Activated CD4-positive, CD25-positive, alpha-beta regulatory T cell treated with anti-CD3 and anti-CD28 coated beads, Interleukin-2, amount 50 U/mL, for 16 hours (primary cell): ENCODE data around the gene LSMEM2.
A peak's percentile ranks its signal among the peaks of the same experiment; 100 is the strongest.

Source experiments
- DNase-seq: peaks from one replicate; pipeline ENCODE4 v3.0.0-alpha.2; 2020; ENCODE audit warnings: low read depth, low spot score

LSMEM2 gene

GRCh38 chr3:50322115-50322385 lies 43.2 kb downstream of the LSMEM2 start:
- DNase-seq: no peak

- no peak for DNase-seq
Measured at GRCh38 chr3:50322386-50323091, 43.7 kb downstream of the LSMEM2 start, which contains the start of gene HYAL2. TSS of gene HYAL2 (minus strand) at chr3:50322745. CDS start at chr3:50320489, 2,256 bp downstream.

GRCh38 chr3:50323092-50323600 lies 44.3 kb downstream of the LSMEM2 start:
- DNase-seq: no peak

GRCh38 chr3:50323614-50324199 lies 44.8 kb downstream of the LSMEM2 start:
- no peak for DNase-seq

GRCh38 chr3:50324351-50325112 lies 45.6 kb downstream of the LSMEM2 start:
- no peak for DNase-seq

- DNase-seq: no peak
Measured at GRCh38 chr3:50325113-50325480, 46.2 kb downstream of the LSMEM2 start.

- no peak for DNase-seq
Measured at GRCh38 chr3:50325497-50326181, 46.8 kb downstream of the LSMEM2 start.

GRCh38 chr3:50326182-50326541 lies 47.3 kb downstream of the LSMEM2 start:
- no peak for DNase-seq

GRCh38 chr3:50327129-50327528 lies 48.2 kb downstream of the LSMEM2 start:
- DNase-seq: no peak

- peak; percentile 89 for DNase-seq
Measured at GRCh38 chr3:50327943-50328691, 49.2 kb downstream of the LSMEM2 start, which contains the start of gene TUSC2. TSS of gene TUSC2 (minus strand) at chr3:50328223. CDS start at chr3:50328099, 124 bp downstream.

- no peak for DNase-seq
Measured at GRCh38 chr3:50330330-50330729, 51.4 kb downstream of the LSMEM2 start.

- no peak for DNase-seq
Measured at GRCh38 chr3:50331364-50331907, 52.5 kb downstream of the LSMEM2 start.

- no peak for DNase-seq
Measured at GRCh38 chr3:50333744-50334328, 54.9 kb downstream of the LSMEM2 start.

GRCh38 chr3:50334339-50335075 lies 55.6 kb downstream of the LSMEM2 start:
- no peak for DNase-seq

- DNase-seq: no peak
Measured at GRCh38 chr3:50336452-50337174, 57.7 kb downstream of the LSMEM2 start.

- DNase-seq: peak; percentile 86
Measured at GRCh38 chr3:50337175-50337861, 58.4 kb downstream of the LSMEM2 start.
